ENCODE measurements around the gene EMP2.
"Not testable (repeated sequence)": the region's sequence is repeated elsewhere in the genome, so short reads cannot be mapped to it uniquely, and the experiment has no call there.

The EMP2 gene

DNA sequence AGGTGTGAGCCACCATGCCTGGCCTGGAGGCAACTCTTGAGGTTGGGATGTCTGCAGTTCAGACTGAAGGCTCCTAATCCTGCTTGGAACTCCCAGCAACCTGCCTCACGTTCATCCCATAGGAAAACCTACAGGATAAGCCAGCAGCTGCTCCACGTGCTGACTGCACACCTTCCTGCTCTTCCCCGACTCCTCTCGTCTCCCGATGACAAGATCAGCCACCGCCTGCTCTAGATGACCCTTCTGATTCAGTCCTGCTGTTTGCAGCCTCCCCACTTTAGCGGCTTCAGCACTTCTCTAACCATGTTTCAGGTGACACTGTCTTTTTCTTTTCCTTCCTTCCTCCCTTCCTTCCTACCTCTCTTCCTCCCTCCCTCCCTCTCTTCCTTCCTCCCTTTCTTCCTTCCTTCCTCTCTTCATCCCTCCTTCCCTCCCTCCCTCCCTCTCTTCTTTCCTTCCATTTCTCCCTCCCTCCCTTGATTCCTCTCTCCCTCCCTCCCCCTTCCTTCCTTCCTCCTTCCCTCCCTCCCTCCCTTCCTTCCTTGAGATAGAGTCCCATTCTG, 61.8 kb downstream of the EMP2 start:
- H3K4me3 Mint-ChIP-seq: no peak overlapping the region
- H3K4me1 Mint-ChIP-seq: peaks cover under 1% of the 10 kb centered on the region
- no peaks in the 10 kb centered on the region for H3K9me3 Mint-ChIP-seq
- H3K36me3 Mint-ChIP-seq (ENCODE audit: low read depth): no peaks in the 10 kb centered on the region
- H3K27ac Mint-ChIP-seq: no peak overlapping the region
- H3K27me3 Mint-ChIP-seq (ENCODE audit: low read depth): peaks cover 3% of the 10 kb centered on the region
- TF ChIP-seq CTCF (IDR thresholded peaks at IDR 0.05; ENCODE audit: unreplicated experiment in 3 of 3): no peak

DNA sequence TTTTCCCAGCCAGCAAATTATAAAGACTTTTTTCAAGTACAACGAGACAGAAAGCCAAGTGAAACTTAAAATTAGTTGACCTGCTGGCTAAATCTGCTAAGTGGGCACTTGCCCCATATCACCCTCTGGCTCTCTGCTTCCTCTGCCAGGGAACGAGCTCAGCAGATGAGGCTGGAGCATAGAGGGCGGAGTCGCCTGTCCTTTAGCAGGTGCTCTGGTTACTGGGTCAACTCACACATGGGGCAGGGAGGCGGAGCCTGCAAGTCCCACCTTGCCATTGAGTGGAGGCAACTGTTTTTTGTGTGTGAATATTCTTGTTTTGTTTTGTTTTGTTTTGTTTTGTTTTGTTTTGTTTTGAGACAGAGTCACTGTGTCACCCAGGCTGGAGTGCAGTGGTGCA, 62.5 kb downstream of the EMP2 start:
- Mint-ChIP-seq H3K27ac (no peak overlapping the region), H3K4me3 (no peak overlapping the region), H3K36me3 (ENCODE audit: low read depth) (no peaks in the 10 kb centered on the region), H3K9me3 (no peaks in the 10 kb centered on the region), H3K27me3 (ENCODE audit: low read depth) (peaks cover 3% of the 10 kb centered on the region), H3K4me1 (no peaks in the 10 kb centered on the region)
- TF ChIP-seq CTCF (IDR thresholded peaks at IDR 0.05; ENCODE audit: unreplicated experiment in 3 of 3): no peak

DNA sequence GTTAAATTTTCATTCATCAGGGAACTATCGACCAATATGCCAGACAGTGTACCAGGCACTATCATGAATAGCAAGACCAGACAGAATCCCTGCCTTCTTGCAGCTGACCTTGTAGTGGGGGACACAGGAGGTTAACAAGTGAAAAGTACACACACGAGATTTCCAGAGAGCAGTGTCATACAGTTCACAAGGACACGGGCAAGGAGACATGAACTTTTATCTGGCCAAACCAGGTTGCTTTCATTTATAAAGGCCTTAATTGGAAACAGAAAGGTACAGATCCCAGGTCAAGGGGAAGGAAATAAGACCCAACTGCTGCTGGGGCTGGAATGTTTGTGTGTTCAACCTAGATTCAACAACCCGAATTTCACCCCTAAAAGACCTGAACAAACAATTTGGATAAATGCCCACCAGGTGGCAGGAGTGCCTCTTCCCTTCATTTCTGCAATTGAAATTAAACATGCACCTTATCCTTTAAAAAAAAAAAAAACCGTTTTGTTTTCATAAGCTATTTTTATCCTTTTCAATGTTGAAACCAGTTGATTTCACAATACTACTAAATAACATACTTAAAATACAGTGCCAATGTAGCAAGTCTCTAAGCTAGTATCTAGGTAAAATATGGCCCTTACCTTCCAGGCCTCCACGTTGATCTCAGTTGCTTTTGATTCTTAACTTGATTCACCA, 65.9 kb downstream of the EMP2 start:
- TF ChIP-seq CTCF (IDR thresholded peaks at IDR 0.05; ENCODE audit: unreplicated experiment in 3 of 3): peak; percentile 59 to 79 (median 62)
- no peaks in the 10 kb centered on the region for H3K4me1 Mint-ChIP-seq
- H3K36me3 Mint-ChIP-seq (ENCODE audit: low read depth): peaks cover 4% of the 10 kb centered on the region
- no peaks in the 10 kb centered on the region for H3K27me3 Mint-ChIP-seq (ENCODE audit: low read depth)
- H3K9me3 Mint-ChIP-seq: no peaks in the 10 kb centered on the region
- no peak overlapping the region for H3K27ac Mint-ChIP-seq
- no peak overlapping the region for H3K4me3 Mint-ChIP-seq

DNA sequence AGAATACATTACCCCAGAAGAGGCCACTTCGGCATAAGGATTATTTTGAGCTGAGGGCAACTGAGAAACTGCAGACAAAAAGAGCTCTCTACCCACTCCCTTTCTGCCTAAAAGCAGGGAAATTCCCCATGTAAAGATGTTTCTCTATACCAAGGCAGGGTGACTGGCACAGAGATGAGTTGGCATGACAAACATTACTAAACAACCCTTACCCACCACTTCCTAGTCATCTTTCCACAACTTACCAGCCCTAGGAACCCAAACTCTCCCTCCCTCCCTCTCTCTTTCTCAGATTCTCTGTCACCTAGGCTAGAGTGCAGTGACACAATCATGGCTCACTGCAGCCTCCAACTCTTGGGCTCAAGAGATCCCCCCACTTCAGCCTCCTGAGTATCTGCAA, 68.6 kb downstream of the EMP2 start:
- Mint-ChIP-seq H3K36me3 (ENCODE audit: low read depth) (peaks cover 4% of the 10 kb centered on the region), H3K27me3 (ENCODE audit: low read depth) (no peaks in the 10 kb centered on the region), H3K4me1 (no peaks in the 10 kb centered on the region), H3K9me3 (no peaks in the 10 kb centered on the region), H3K4me3 (no peak overlapping the region), H3K27ac (no peak overlapping the region)
- no peak for TF ChIP-seq CTCF (IDR thresholded peaks at IDR 0.05; ENCODE audit: unreplicated experiment in 3 of 3)

GRCh38 chr16:10510279-10510678, 70.1 kb downstream of the EMP2 start:
- no peak for TF ChIP-seq CTCF (IDR thresholded peaks at IDR 0.05; ENCODE audit: unreplicated experiment in 3 of 3)
- H3K4me1 Mint-ChIP-seq: no peaks in the 10 kb centered on the region
- H3K27ac Mint-ChIP-seq: no peak overlapping the region
- H3K27me3 Mint-ChIP-seq (ENCODE audit: low read depth): no peaks in the 10 kb centered on the region
- no peaks in the 10 kb centered on the region for H3K9me3 Mint-ChIP-seq
- H3K4me3 Mint-ChIP-seq: no peak overlapping the region
- peaks cover 4% of the 10 kb centered on the region for H3K36me3 Mint-ChIP-seq (ENCODE audit: low read depth)

GRCh38 chr16:10509534-10510025, 70.8 kb downstream of the EMP2 start:
- Mint-ChIP-seq H3K27ac (no peak overlapping the region), H3K36me3 (ENCODE audit: low read depth) (peaks cover 4% of the 10 kb centered on the region), H3K9me3 (no peaks in the 10 kb centered on the region), H3K4me1 (no peaks in the 10 kb centered on the region), H3K4me3 (no peak overlapping the region), H3K27me3 (ENCODE audit: low read depth) (no peaks in the 10 kb centered on the region)
- peak; percentile 78 to 86 (median 84) for TF ChIP-seq CTCF (IDR thresholded peaks at IDR 0.05; ENCODE audit: unreplicated experiment in 3 of 3)

DNA sequence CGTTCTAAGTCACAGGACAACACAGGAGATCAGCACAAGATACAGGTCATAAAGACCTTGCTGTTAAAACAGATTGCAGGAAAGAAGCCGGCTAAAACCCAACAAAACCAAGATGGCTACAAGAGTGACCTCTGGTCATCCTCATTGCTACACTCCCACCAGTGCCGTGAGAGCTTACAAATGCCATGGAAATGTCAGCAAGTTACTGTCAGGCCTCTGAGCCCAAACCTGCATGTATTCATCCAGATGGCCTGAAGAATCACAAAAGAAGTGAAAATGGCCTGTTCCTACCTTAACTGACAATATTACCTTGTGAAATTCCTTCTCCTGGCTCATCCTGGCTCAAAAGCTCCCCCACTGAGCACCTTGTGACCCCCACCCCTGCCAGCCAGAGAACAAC, 75.1 kb downstream of the EMP2 start:
- H3K4me1 Mint-ChIP-seq; H3K36me3 Mint-ChIP-seq (ENCODE audit: low read depth); H3K27me3 Mint-ChIP-seq (ENCODE audit: low read depth); H3K4me3 Mint-ChIP-seq; H3K9me3 Mint-ChIP-seq; H3K27ac Mint-ChIP-seq: not testable (repeated sequence)

Data from nephron (organoid).